Tibial nerve (tissue), 4 donors: ENCODE results near the gene MDP1. TPM values are rescaled to one million over a fixed set of nuclear protein-coding genes. Genes with fewer than 3 reads are reported as not detected.

Experiments
- DNase-seq, 2 donors: peaks; one replicate each; pipeline ENCODE4 v3.0.0-alpha.2; 2019; ENCODE audit warnings: low spot score in 2 of 2
- H3K27ac ChIP-seq, 4 donors: fragments of 200-600 bp; sonication (generic) in 3 of 4; one replicate each; pipeline ENCODE4 v1.5.1; 2017 to 2019; ENCODE audit warnings: mild to moderate bottlenecking in 1 of 4
- H3K27me3 ChIP-seq, 2 donors: fragments of 200-600 bp; sonication (generic) in 1 of 2; one replicate each; pipeline versions ENCODE4 v1.5.1 to v1.6.0; 2017 to 2019
- H3K36me3 ChIP-seq, 3 donors: fragments of 200-600 bp; sonication (generic); one replicate each; pipeline ENCODE4 v1.5.1; 2018 to 2019
- H3K4me1 ChIP-seq, 4 donors: fragments of 200-600 bp; sonication (generic) in 3 of 4; one replicate each; pipeline ENCODE4 v1.5.1; 2017 to 2019
- H3K4me3 ChIP-seq, 4 donors: fragments of 200-600 bp; sonication (generic) in 3 of 4; one replicate each; pipeline ENCODE4 v1.5.1; 2017 to 2019; ENCODE audit warnings: mild to moderate bottlenecking in 1 of 4, moderate library complexity in 1 of 4
- H3K9me3 ChIP-seq, 4 donors: fragments of 200-600 bp; sonication (generic) in 3 of 4; one replicate each; pipeline ENCODE4 v1.5.1; 2017 to 2019
- CTCF ChIP-seq, 5 experiments: fragments of 200-600 bp in 3 of 5; fragments of 450-650 bp in 2 of 5; sonication (generic) in 3 of 5; IDR thresholded peaks; one replicate each; pipeline ENCODE4 v1.5.1; 2016 to 2019; ENCODE audit warnings: antibody characterized with exemption in 5 of 5, mild to moderate bottlenecking in 3 of 5, moderate library complexity in 2 of 5
- EP300 ChIP-seq, 2 donors: sonication (generic); formaldehyde crosslinking; IDR thresholded peaks; one replicate each; pipeline ENCODE4 v1.6.1; 2017; ENCODE audit warnings: antibody characterized with exemption in 2 of 2, mild to moderate bottlenecking in 1 of 2
- POLR2A ChIP-seq, 2 donors: fragments of 450-650 bp; IDR thresholded peaks; one replicate each; pipeline ENCODE4 v1.6.1; 2017; ENCODE audit warnings: antibody characterized with exemption in 2 of 2, mild to moderate bottlenecking in 2 of 2, moderate library complexity in 2 of 2
- WGBS, 2 donors: methylation state at CpG; one replicate each; pipeline ENCODE4 v1.1.5; 2018; 5-methylcytosine and 5-hydroxymethylcytosine counted together
- total RNA-seq, 4 donors: library from RNA; depleted of rRNA; stranded (reverse); fragments of >200 nt; gene quantifications; one replicate each; pipeline ENCODE4 v1.1.0, GENCODE V29; 2016

Gene MDP1
- total RNA-seq, 4 donors from 2014 or later, result 16.5 to 48.3 (median 28.9) TPM

DNA sequence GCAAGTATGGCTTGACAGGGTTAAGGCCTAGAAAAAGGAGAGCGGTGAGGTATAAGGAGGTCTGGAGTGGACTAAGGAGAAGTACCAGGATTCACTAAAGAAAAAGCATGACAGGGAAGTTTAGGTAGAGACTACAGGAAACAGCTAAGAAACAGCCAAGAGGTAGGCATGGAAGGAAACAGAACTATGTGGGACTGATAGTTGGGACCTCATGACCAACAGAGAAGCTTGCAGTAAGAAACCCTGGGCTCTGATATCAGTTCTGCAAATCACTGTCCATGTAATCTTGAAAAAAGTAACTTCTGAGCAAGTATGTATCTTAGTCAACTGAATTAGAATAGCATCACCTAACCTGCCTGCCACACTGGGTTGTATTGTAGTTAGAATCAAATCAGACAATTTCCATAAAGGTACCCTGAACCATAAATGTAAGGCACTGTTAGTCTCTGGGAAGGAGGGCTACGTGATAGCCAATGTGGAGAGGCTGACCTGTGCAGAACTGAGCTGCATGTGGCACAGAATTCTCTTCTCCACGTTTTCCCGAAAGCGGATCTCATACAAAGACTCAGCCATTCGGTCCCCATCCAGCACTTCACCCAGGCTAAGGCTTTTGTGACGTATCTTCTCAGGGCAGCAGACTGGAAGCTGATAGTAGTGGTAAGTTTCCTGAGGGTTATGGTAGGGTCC lies 21.5 kb downstream of the MDP1 start:
- Histone ChIP-seq H3K9me3 (no peaks in the 10 kb centered on the region), H3K27ac (peak overlapping the region; percentile 96 to 99 (median 98)), H3K4me1 (peaks cover 0 to 56% (median 18%) of the 10 kb centered on the region in 4 donors), H3K27me3 (no peaks in the 10 kb centered on the region), H3K4me3 (peak overlapping the region; percentile 92 to 98 (median 96)), H3K36me3 (peaks cover 0 to 36% (median 0%) of the 10 kb centered on the region in 3 donors)
- DNase-seq, result no peak
- WGBS, 2 donors, result 64 to 70% methylated on average over 7 of the region's 7 CpGs
- TF ChIP-seq POLR2A (IDR thresholded peaks at IDR 0.05) (no peak), CTCF (IDR thresholded peaks at IDR 0.05) (no peak), EP300 (IDR thresholded peaks at IDR 0.05) (no peak)

- H3K9me3 ChIP-seq, result no peaks in the 10 kb centered on the region
- peaks cover 0 to 57% (median 23%) of the 10 kb centered on the region in 4 donors for H3K4me1 ChIP-seq
- H3K36me3 ChIP-seq, result peaks cover 0 to 36% (median 0%) of the 10 kb centered on the region in 3 donors
- TF ChIP-seq POLR2A (IDR thresholded peaks at IDR 0.05) (no peak), EP300 (IDR thresholded peaks at IDR 0.05) (no peak), CTCF (IDR thresholded peaks at IDR 0.05) (no peak)
- no peak overlapping the region for H3K4me3 ChIP-seq
- no peak for DNase-seq
- H3K27me3 ChIP-seq, result no peaks in the 10 kb centered on the region
- 90 to 95% methylated on average over 15 of the region's 15 CpGs for WGBS, 2 donors
- H3K27ac ChIP-seq, result no peak overlapping the region
Observed at GRCh38 chr14:24192933-24193332, 22.9 kb downstream of the MDP1 start.

- Histone ChIP-seq H3K9me3 (no peaks in the 10 kb centered on the region), H3K27ac (no peak overlapping the region), H3K27me3 (no peaks in the 10 kb centered on the region), H3K36me3 (peaks cover 0 to 52% (median 0%) of the 10 kb centered on the region in 3 donors), H3K4me3 (no peak overlapping the region), H3K4me1 (peaks cover 0 to 50% (median 17%) of the 10 kb centered on the region in 4 donors)
- WGBS, 2 donors, result 80 to 88% methylated on average over 10 of the region's 10 CpGs
- no peak for DNase-seq
- TF ChIP-seq POLR2A (IDR thresholded peaks at IDR 0.05) (no peak), EP300 (IDR thresholded peaks at IDR 0.05) (no peak), CTCF (IDR thresholded peaks at IDR 0.05) (no peak)
Observed at GRCh38 chr14:24190416-24190815, 25.4 kb downstream of the MDP1 start.

DNA sequence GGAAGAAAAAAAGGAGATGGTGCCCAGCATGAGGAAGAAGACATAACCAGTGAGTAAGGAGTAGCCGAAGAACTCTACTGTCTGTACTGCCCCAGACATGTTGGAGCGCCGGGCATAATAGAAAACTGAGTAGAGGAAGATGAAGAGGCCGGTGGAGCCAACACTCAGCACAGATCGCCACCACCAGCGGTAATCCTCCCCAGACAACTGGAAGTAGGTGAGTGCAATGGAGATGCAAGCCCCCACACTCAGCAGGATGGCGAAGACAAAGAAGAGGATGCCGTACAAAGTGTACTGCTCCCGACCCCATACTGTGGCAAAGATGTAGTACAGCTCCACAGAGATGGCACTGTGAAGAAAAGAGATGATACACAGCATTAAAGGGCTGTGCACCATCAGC lies 26.4 kb downstream of the MDP1 start:
- DNase-seq, result no peak
- H3K36me3 ChIP-seq, result peaks cover 0 to 62% (median 0%) of the 10 kb centered on the region in 3 donors
- no peak overlapping the region for H3K4me3 ChIP-seq
- no peak for TF ChIP-seq EP300 (IDR thresholded peaks at IDR 0.05)
- no peak for TF ChIP-seq POLR2A (IDR thresholded peaks at IDR 0.05)
- no peak for TF ChIP-seq CTCF (IDR thresholded peaks at IDR 0.05)
- no peaks in the 10 kb centered on the region for H3K9me3 ChIP-seq
- WGBS, 2 donors, result 88% methylated on average over 9 of the region's 9 CpGs
- peak overlapping the region in 1 of 4 donors; percentile 87 for H3K27ac ChIP-seq
- H3K4me1 ChIP-seq, result peaks cover 0 to 44% (median 14%) of the 10 kb centered on the region in 4 donors
- no peaks in the 10 kb centered on the region for H3K27me3 ChIP-seq

GRCh38 chr14:24189059-24189375 lies 26.8 kb downstream of the MDP1 start:
- Histone ChIP-seq H3K27ac (peak overlapping the region in 2 of 4 donors; percentile 37 to 87), H3K36me3 (peaks cover 0 to 66% (median under 1%) of the 10 kb centered on the region in 3 donors), H3K4me1 (peaks cover 0 to 40% (median 12%) of the 10 kb centered on the region in 4 donors), H3K4me3 (peak overlapping the region in 2 of 4 donors; percentile 75 to 86), H3K9me3 (no peaks in the 10 kb centered on the region), H3K27me3 (no peaks in the 10 kb centered on the region)
- DNase-seq, result no peak
- WGBS, 2 donors, result 0 to 4% methylated on average over 3 of the region's 3 CpGs
- TF ChIP-seq EP300 (IDR thresholded peaks at IDR 0.05) (no peak), POLR2A (IDR thresholded peaks at IDR 0.05) (no peak), CTCF (IDR thresholded peaks at IDR 0.05) (no peak)
